Hematopoietic multipotent progenitor cell (in vitro differentiated cells): ENCODE results near the gene EXOC6. TPM values are rescaled to one million over a fixed set of nuclear protein-coding genes. Genes with fewer than 3 reads are reported as not detected.
"Not testable (repeated sequence)": the region's sequence is repeated elsewhere in the genome, so short reads cannot be mapped to it uniquely, and the experiment has no call there.

Experiments used
- DNase-seq, 3 donors: peaks; one replicate each; pipeline ENCODE4 v3.0.0-alpha.2; 2011 to 2015; ENCODE audit warnings: low read depth in 2 of 3, low spot score in 2 of 3
- small RNA-seq: library from RNA; depleted of rRNA; stranded (forward); fragments of <200 nt; gene quantifications from one replicate; pipeline ENCODE3, GENCODE V24; 2012
- total RNA-seq: library from RNA; depleted of rRNA; stranded (reverse); fragments of >200 nt; gene quantifications from one replicate; pipeline ENCODE4 v1.2.3, GENCODE V29; 2012

EXOC6 gene
- total RNA-seq, 1 donor: 14.0 TPM

DNA sequence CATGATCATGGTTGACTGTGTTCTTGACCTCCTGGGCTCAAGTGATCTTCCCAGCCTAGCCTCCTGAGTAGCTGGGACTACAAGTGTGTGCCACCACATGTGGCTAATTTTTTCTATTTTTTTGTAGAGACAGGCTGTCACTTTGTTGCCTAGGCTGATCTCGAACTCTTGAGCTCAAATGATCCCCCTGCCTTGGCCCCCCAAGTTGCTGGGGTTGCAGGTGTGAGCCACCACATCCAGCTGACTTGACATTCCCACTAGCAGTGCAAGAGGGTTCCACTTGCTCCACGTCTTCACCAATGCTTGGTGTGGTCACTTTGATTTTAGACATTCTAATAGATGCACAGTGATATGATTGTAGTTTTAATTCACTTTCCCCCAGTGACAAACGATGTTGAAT lies 250.5 kb downstream of the EXOC6 start:
- DNase-seq: no peak

DNA sequence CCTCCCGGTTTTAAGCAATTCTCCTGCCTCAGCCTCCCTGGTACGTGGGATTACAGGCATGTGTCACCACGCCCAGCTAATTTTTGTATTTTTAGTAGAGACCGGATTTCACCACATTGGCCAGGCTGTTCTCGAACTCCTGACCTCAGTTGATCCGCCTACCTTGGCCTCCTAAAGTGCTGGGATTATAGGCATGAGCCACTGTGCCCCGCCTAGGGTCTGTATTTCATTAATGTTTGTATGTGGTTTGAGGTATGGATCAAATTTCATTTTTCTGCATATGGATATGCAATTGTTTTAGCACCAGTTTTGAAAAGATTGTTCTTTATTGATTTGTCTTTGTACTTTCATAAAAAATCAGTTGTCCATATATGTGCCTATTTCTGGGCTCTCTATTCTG lies 251.3 kb downstream of the EXOC6 start:
- no peak for DNase-seq

DNA sequence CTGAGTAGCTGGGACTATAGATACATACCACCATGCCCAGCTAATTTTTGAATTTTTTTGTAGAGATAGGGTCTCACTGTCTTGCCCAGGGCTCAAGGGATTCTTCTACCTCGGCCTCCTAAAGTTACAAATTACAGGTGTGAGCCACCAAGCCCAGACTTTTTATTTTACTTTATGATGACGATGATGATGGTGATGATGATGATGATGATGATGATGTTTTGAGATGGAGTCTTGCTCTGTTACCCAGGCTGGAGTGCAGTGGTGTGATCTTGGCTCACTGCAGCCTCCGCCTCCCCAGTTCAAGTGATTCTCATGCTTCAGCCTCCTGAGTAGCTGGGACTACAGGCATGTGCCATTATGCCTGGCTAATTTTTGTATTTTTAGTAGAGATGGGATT lies 252.8 kb downstream of the EXOC6 start:
- not testable (repeated sequence) for DNase-seq

DNA sequence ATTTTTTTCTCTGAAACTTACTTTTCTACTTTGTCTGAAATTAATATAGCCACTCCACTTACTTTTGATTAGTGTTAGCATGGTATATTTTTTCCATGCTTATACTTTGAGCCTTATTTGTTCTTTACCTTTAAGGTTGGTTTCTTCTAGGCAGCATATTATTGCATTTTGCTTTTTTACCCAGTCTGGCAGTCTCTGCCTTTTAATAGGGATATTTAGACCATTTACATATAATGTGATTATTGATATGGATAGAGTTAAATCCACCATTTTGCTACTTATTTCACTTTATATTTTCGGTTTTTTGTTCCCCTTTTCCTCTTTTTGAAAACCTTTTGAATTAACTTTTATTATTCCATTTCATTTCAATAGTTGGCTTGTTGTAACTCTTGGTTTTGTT lies 255.6 kb downstream of the EXOC6 start:
- DNase-seq: no peak

DNA sequence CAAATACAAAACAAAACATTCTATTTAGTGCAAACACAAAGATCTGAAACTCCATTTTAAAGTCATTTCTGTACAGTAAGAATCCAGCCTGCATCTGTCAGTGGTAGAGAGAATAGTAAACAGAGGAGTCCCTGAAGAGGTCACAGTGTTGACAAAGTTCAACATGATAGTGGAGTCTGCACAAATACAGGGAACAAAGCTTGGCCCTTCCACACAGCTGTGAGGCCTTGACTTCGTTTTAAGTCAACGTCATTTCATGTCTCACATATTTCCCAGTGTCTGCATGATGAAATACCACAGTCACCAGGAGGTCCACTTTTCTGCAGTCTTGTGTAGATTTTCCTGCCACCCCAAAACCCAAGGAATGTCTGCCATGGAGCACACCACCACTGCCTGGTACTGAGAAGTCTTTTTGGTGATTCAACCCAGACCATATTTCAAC lies 258.3 kb downstream of the EXOC6 start:
- DNase-seq: no peak

Small RNAs within 50 kb of the gene (small RNA-seq; reads per million reads assigned to genes)
- not detected for gene AL392103.1

Other genes with a start within 250 kb of the EXOC6 start
- 68.7 TPM for gene HHEX, start 158.6 kb upstream of the EXOC6 start, total RNA-seq
- gene CYP26C1, start 212.3 kb downstream of the EXOC6 start, total RNA-seq: 0.54 TPM
- gene CYP26A1, start 225.4 kb downstream of the EXOC6 start, total RNA-seq: not detected